ENCODE measurements around the gene PKNOX2.

Gene PKNOX2

DNA sequence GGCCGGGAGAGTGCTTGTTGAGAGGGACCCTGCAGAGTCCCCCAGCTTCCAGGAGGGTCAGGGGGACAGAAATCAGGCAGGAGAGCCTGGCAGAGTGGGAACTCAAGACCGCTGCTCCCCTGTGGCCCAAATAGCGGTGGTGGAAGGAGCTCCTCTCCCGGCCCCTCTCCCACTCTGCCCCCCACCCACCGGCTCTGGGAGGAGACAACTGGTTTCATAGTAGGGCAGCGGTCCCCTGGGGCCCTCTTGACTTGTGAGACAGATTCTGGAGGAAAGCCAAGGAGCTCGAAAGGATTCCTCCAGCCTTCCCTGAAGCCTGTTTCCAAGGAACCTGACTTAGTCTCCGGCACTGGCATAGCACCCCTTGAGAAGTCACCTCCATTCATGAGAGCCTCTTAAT, 10.1 kb downstream of the PKNOX2 start:
- no peak for DNase-seq

- DNase-seq, result no peak
Observed at GRCh38 chr11:125175166-125175565, 10.6 kb downstream of the PKNOX2 start.

DNA sequence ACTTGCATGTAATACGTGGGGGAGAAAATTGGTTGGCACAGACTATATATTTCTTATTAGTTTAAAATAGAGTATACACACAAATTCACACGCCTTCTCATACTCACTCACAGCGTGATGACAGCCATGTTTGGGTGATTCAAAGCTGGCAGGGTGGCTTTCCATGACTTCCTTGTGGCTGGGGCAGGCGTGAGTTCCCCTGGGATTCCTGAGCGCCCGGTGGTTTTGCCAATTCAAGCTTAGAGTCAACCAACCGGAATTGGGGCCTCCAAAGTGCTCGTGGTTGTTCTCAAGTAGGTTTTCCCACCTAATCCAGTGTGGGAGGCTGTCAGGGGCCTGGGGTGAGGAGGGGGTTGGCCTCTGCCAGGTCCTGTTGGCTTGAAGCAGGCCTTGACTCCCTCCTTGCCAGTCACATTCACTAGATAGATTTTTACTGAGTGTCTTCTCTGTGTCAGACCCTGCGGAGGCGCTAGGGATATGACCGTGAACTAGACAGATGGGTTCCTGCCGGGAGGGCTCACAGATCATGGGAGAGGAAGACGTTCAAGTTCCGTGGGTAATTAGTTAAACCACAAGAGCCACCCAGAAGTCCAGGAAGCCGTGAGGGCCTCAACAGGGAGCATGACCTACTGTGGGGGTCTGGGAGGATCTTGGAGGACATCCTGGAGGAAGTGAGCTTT, 11.5 kb downstream of the PKNOX2 start:
- DNase-seq, result no peak

DNA sequence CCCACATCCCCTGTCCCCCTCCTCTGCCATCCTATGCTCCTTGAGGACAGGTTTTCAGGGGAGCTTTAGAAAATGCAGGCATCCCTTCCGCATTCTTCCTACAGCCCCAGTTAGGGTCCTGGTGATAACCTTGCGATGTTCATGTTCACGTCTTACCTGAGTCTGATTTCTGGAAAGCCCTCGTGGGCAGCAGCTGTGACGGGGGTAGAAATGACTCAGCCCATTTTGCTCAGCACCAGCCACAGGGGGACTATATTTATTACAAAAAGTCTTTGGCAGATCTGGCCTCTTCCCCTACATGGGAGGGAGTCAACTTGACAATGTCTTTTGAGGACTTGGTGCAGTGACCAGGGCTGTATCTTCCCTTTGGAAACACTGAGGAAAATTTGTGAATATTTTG, 12.3 kb downstream of the PKNOX2 start:
- no peak for DNase-seq

DNA sequence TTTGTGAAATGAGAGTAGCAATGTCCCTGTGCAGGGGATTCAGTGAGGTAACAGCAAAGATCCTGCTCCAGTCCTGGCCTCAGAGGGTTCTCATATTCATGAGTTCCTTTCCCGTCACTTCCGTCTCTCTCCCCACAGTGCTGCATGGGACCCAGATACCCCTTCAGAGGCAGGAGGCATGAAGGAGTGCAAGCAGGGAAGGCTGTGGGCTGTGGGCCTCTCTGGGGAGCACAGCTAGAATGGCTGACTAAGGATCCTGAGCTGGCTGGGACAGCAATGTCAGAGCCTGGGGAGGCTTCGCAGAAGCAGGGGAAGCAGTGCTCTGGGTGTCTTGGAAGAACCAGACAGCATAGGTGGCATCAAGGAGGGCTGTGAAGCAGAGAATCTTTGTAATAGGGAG, 13.0 kb downstream of the PKNOX2 start:
- no peak for DNase-seq

GRCh38 chr11:125179346-125179745, 14.8 kb downstream of the PKNOX2 start:
- DNase-seq, result no peak

DNA sequence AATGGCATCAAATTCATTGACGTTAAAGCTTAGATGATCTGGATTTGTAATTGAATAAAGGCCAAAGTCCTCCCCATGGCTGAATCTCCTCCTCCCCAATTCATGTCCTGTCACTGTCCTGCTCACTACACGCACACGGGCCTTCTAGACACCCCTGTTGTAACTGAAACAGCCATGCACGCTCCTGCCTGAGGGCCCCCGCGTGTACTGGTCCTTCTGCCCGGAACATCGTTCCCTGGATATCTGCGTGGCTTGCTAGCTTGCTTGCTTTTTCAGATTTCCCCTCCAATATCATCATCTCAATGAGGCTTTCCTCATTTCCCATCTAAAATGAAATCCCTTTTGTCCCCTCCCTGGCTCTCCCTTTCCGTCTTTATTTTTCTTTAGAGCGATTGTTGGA, 15.3 kb downstream of the PKNOX2 start:
- no peak for DNase-seq

DNA sequence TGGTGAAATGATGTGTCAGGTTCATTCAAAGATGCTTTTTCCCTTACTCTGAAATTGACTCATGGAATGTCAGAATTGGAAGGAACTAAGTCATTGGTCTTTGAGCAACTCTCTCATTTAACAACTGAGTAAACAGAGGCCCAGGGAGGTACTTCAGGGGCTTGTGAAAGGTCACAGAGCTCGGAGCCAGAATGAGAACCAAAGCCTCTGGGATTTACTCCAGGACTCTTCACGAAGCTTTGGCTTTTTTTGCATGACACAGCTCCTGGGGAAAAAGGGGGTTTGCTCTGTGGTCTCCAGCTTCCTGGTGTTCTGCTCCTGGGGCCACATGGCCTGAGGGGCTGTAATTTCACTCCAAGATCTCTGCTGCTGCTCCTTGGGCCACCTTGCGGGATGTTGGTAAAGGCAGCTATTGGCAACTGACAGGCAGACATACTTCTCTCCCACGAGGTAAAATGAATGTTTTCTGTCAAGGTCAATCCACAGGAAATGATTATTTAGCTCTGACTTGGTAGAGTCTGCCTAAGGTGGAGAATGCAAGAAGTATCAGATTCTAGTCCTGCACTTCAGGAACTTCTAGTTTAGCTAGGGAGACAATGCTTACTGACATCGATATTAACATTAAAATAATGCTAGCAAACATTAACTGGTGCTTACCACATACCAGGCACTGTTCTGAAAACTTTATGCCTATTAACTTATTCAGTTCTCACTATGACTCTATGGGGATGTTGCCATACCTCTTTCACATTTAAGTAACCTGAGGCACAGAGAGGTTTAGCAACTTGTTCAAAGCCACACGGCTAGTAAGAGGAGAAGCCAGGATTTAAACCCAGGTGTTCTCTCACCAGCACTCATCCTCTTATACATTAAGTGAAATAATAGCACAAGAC, 16.1 kb downstream of the PKNOX2 start:
- DNase-seq, result no peak

GRCh38 chr11:125182573-125182972, 18.0 kb downstream of the PKNOX2 start:
- DNase-seq, result no peak

DNA sequence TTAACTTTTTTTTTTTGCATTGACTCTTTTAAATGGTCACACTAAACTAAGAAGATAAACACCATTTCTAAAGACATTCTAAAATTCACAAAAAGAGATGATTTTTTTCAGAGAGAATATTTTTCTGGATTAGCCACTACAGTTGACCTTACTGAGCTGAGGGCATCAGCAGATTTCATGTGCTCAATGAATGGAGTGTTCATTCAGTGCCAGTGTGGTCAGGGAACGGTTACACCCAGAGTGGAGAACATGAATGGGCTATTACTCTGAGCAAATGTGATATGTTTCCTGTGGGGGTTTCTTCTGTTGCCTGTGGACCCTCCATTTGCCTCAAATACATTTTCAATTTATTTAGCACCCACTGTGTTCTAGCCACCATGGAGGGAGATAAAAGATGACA, 19.1 kb downstream of the PKNOX2 start:
- no peak for DNase-seq

DNA sequence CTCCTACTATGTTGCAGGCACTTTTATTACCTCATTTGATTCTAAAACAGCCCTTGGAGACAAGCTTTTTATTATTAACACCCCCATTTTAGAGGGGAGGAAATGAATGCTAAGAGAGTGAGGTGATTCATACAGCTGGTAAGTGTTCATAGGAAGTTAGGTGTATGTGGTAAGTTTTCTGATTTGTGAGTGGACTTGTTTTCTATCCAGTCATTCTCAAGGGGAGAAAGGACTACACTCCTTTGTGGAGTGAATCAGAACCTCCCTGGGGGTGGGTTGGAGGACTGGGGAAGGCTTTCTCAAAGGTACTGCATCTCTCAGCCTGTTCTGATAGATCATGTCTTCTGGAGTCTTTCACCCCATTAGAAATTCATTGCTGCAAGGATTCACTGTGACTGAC, 23.5 kb downstream of the PKNOX2 start:
- DNase-seq, result no peak

DNA sequence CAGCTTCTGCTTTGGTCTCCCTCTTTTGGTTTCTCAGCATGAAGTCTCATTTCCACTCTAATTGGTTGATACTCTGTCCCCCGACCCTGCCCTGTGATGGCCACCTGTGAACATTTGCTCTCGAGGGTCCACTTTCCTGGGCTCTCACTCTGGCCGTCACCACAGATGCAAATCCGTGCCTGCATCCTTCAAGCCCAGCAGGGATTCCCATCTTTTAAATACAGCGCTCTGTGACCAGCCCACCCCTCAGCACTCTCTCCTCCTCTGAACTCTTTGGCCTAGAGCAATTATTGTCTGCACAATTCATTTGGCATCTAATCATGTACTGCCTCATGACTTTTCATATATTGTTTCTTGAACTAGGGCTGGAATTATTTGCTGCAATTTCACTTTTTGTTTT, 26.0 kb downstream of the PKNOX2 start:
- DNase-seq, result no peak

DNA sequence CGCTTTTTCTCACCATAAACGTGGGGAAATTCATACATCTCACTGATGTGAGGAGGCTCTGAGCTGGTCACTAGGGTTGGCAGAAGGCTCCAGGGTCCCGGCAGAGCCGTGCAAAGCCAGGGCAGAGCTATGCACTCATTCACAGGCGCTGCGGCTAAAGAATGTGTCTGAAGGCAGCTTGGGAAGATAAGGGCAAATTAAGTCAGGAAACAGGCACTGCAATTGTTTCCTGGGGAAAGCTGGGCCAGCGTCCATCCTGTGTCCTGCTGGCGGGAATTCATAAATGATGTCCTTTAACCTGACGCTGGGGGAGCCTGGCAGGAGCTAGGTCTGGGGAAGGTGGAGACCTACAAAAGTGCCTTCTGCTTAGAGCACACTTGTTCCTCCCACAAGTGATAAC, 27.6 kb downstream of the PKNOX2 start:
- no peak for DNase-seq

DNA sequence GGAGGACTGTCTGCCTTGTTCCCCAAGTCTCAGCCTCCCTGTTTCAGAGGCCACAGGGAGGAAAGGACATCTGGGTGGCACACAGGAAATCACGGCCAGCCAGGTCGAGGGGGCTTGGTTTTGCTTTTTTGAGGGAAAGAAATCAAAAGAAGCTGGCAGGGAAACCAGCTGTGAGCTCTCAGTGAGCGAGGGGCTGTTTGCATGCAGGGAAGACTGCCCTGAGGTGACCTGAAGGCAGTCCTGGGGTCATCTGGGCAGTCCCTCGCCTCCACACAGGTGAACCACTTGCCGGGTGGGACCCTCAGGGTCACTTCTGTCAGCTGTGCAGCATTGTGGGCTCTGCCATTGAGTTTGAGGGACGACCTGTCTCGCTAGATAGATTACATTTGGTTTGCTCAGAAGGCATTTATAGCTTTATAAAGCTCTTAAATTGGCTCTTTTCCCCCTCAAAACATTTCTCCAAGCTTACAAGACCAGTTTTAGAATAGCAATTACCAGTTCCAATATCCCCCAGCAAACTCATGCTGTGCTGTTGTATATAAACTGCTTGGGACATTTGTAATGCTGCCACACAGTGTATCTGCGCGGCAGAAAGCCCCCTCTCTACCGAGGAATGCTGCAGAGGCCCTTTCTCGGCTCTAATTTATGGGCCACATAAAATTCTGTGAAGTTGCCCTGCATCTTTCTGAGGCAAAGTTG, 28.3 kb downstream of the PKNOX2 start:
- no peak for DNase-seq

GRCh38 chr11:125193416-125193726, 28.8 kb downstream of the PKNOX2 start:
- no peak for DNase-seq

DNA sequence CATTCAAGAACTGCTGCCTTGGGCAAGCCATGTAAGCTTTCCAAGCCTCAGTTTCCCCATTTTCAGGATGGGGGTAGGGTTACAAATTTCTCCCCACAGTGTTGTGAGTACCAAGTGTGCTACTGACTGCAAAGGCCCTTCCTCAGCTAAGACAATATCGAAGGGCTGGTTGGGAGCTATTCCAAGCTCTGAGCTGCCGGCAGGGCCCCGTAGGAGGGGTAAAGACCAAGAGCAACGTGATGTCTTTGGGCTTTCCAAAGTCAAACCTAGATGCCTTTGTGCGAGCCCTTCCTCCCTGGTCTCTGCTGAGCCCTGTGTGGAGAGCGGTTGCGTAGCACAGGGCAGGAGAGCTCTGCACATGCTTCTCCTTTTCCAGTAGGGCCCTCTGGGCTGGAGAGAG, 29.3 kb downstream of the PKNOX2 start:
- DNase-seq, result no peak

DNA sequence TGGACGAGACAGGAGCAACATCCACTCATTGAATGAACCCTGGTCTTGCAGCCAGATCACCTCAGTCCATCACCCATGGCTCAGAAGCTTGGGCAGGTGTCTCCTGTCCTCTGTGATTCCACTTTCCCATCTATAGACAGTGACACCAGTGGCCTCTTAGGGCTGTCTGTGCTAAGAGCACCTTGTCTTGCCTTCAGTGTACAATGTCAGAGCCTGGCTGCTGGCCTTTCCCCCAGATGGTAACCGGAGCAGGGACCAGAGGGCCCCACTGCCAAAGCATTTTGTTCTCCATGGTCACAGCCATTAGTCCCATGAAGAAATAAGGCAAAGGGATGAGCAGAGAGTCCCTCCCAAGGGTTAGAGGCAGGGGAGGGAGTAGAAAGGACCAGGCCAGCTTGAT, 35.4 kb downstream of the PKNOX2 start:
- DNase-seq, result no peak

- no peak for DNase-seq
Observed at GRCh38 chr11:125200441-125200840, 35.9 kb downstream of the PKNOX2 start.

GRCh38 chr11:125201525-125202141, 37.1 kb downstream of the PKNOX2 start:
- DNase-seq, result no peak

DNA sequence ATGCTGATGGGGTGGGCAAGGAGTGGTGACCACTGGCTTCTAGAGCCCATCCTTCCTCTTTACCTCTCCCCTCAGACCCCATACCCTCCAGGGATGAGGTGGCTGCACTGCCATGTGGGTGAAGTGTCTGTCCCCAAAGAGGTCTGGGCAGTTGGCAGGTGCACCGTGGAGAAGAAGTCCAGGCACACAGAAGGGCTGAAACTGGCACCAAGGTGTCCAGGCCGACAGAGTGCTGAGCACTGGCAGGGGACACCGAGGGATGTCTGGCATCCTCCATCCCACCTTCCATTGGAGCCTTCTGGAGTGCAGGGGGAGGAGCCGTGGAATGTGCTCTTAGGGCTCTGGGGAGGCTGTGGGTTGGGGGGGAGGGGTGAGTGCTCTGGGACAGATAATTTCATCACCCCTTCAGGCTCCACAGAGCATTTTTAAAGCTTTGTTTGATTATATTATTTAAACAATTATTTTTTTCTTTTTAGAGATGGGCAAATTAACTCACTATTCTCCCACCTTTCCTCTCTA, 37.9 kb downstream of the PKNOX2 start:
- DNase-seq, result no peak

GRCh38 chr11:125202977-125203376, 38.4 kb downstream of the PKNOX2 start:
- no peak for DNase-seq

- DNase-seq, result no peak
Observed at GRCh38 chr11:125207866-125208425, 43.4 kb downstream of the PKNOX2 start.

DNA sequence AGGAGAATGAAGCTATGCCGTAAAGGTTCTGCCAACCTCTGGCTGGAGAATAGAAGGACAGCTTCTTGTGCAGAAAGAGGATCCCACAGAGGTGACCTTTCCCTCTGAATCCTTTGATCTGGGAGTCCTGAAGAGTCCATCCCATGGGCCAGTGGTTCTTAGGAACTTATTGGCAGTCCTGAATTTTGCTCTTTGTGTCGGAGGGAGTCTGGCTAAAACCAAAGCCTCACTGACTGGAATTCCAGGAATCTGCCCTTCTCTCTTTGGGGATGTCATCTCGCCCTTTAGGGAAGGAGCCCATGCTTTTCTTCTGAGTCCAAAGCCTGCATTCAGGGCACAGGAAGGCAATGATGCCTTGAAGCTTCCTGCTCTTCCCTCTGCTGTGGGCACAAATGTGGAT, 45.5 kb downstream of the PKNOX2 start:
- no peak for DNase-seq
